GM18505 (cell line): ENCODE data around the gene DNLZ.

Source experiments
- ATAC-seq: cut with Tn5 transposase; IDR thresholded peaks from one replicate; pipeline ENCODE4 v1.9.1; 2021; ENCODE audit not compliant: unreplicated experiment
- POLR2A ChIP-seq: IDR thresholded peaks from 4 replicates; pipeline ENCODE4 v1.6.1; 2011; ENCODE audit warnings: borderline replicate concordance; ENCODE audit not compliant: insufficient read depth, insufficient read length; ENCODE audit errors: extremely low read depth

Gene DNLZ

GRCh38 chr9:136391737-136392537 is 28.4 kb upstream of the DNLZ start:
- no peak for TF ChIP-seq POLR2A
- no peak for ATAC-seq

GRCh38 chr9:136389396-136389795 is 25.9 kb upstream of the DNLZ start:
- no peak for TF ChIP-seq POLR2A
- ATAC-seq = no peak

- ATAC-seq = no peak
- no peak for TF ChIP-seq POLR2A
These were observed 23.7 kb upstream of the DNLZ start for GRCh38 chr9:136387217-136387616.

- TF ChIP-seq POLR2A = no peak
- ATAC-seq = no peak
These were observed 22.5 kb upstream of the DNLZ start for GRCh38 chr9:136386018-136386417.

- no peak for TF ChIP-seq POLR2A
These were observed 21.5 kb upstream of the DNLZ start for GRCh38 chr9:136385015-136385414.

GRCh38 chr9:136383436-136383835 is 19.9 kb upstream of the DNLZ start:
- no peak for TF ChIP-seq POLR2A
- ATAC-seq = no peak

More at GRCh38 chr9:136385015-136385414, 21.5 kb upstream of the DNLZ start:
- ATAC-seq = no peak

GRCh38 chr9:136381966-136382513 is 18.5 kb upstream of the DNLZ start:
- no peak for TF ChIP-seq POLR2A
- ATAC-seq = no peak

- no peak for ATAC-seq
- TF ChIP-seq POLR2A = no peak
These were observed 17.8 kb upstream of the DNLZ start for GRCh38 chr9:136381311-136381710.

- no peak for TF ChIP-seq POLR2A
- no peak for ATAC-seq
These were observed 16.8 kb upstream of the DNLZ start for GRCh38 chr9:136380381-136380780.

GRCh38 chr9:136379891-136380290 is 16.3 kb upstream of the DNLZ start:
- TF ChIP-seq POLR2A = no peak
- no peak for ATAC-seq

- TF ChIP-seq POLR2A = no peak
- ATAC-seq = no peak
These were observed 15.9 kb upstream of the DNLZ start for GRCh38 chr9:136379401-136379800.

- no peak for TF ChIP-seq POLR2A
- no peak for ATAC-seq
These were observed 15.4 kb upstream of the DNLZ start for GRCh38 chr9:136379003-136379287.

GRCh38 chr9:136378170-136379002 is 14.8 kb upstream of the DNLZ start:
- no peak for TF ChIP-seq POLR2A
- no peak for ATAC-seq

GRCh38 chr9:136377341-136378169 is 14.0 kb upstream of the DNLZ start:
- no peak for TF ChIP-seq POLR2A
- no peak for ATAC-seq

GRCh38 chr9:136376457-136376856 is 12.9 kb upstream of the DNLZ start:
- ATAC-seq = no peak
- TF ChIP-seq POLR2A = no peak
